Gastroesophageal sphincter (tissue), 4 donors: ENCODE measurements around the gene HSF4. TPM values are rescaled to one million over a fixed set of nuclear protein-coding genes. Genes with fewer than 3 reads are reported as not detected.

Source experiments
- ATAC-seq: fragments of 150-250 bp; one replicate; pipeline ENCODE4 v1.9.1; 2016; ENCODE audit warnings: mild to moderate bottlenecking, moderate library complexity
- H3K27ac ChIP-seq, 4 donors: fragments of 200-600 bp; sonication (generic) in 3 of 4; 1 replicate in 3 of 4; 2 replicates in 1 of 4; pipeline ENCODE4 v1.5.1; 2016 to 2019
- H3K27me3 ChIP-seq: fragments of 200-600 bp; sonication (generic); one replicate; pipeline ENCODE4 v1.5.1; 2019
- H3K36me3 ChIP-seq, 2 donors: fragments of 200-600 bp; sonication (generic); one replicate each; pipeline ENCODE4 v1.5.1; 2019; ENCODE audit warnings: control low read depth in 1 of 2
- H3K4me1 ChIP-seq, 3 donors: fragments of 200-600 bp; sonication (generic); 1 replicate in 2 of 3; 2 replicates in 1 of 3; pipeline ENCODE4 v1.5.1; 2016 to 2019; ENCODE audit warnings: control low read depth in 2 of 3
- H3K4me3 ChIP-seq, 2 donors: fragments of 200-600 bp; sonication (generic); one replicate each; pipeline ENCODE4 v1.5.1; 2019; ENCODE audit warnings: mild to moderate bottlenecking in 1 of 2, moderate library complexity in 1 of 2
- H3K9me3 ChIP-seq, 3 donors: fragments of 200-600 bp; sonication (generic); one replicate each; pipeline ENCODE4 v1.5.1; 2017 to 2019; ENCODE audit warnings: control low read depth in 2 of 3
- EP300 ChIP-seq: sonication (generic); formaldehyde crosslinking; IDR thresholded peaks from one replicate; pipeline ENCODE4 v1.6.1; 2017; ENCODE audit warnings: antibody characterized with exemption, mild to moderate bottlenecking
- POLR2A ChIP-seq, 2 donors: fragments of 450-650 bp; IDR thresholded peaks; one replicate each; pipeline ENCODE4 v1.6.1; 2017; ENCODE audit warnings: antibody characterized with exemption in 2 of 2, mild to moderate bottlenecking in 2 of 2, moderate library complexity in 1 of 2
- POLR2AphosphoS5 ChIP-seq: sonication (generic); formaldehyde crosslinking; IDR thresholded peaks from one replicate; pipeline ENCODE4 v1.6.1; 2017; ENCODE audit warnings: antibody characterized with exemption
- WGBS, 2 donors: methylation state at CpG; one replicate each; pipeline ENCODE4 v1.1.5; 2018; ENCODE audit warnings: low coverage in 1 of 2; 5-methylcytosine and 5-hydroxymethylcytosine counted together
- total RNA-seq, 4 donors: library from RNA; depleted of rRNA; stranded (reverse); fragments of >200 nt; gene quantifications; one replicate each; pipeline ENCODE4 v1.1.0, GENCODE V29; 2016
- TF ChIP-seq, protein P1 (sequence below), 4 experiments: fragments of 200-600 bp in 2 of 4; fragments of 450-650 bp in 2 of 4; sonication (generic) in 1 of 4; IDR thresholded peaks; one replicate each; pipeline ENCODE4 v1.5.1; 2017 to 2019; ENCODE audit warnings: antibody characterized with exemption in 4 of 4, mild to moderate bottlenecking in 2 of 4, moderate library complexity in 2 of 4

Gene HSF4
- total RNA-seq, 4 donors from 2014 or later, result 7.7 to 110 (median 59.4) TPM

DNA sequence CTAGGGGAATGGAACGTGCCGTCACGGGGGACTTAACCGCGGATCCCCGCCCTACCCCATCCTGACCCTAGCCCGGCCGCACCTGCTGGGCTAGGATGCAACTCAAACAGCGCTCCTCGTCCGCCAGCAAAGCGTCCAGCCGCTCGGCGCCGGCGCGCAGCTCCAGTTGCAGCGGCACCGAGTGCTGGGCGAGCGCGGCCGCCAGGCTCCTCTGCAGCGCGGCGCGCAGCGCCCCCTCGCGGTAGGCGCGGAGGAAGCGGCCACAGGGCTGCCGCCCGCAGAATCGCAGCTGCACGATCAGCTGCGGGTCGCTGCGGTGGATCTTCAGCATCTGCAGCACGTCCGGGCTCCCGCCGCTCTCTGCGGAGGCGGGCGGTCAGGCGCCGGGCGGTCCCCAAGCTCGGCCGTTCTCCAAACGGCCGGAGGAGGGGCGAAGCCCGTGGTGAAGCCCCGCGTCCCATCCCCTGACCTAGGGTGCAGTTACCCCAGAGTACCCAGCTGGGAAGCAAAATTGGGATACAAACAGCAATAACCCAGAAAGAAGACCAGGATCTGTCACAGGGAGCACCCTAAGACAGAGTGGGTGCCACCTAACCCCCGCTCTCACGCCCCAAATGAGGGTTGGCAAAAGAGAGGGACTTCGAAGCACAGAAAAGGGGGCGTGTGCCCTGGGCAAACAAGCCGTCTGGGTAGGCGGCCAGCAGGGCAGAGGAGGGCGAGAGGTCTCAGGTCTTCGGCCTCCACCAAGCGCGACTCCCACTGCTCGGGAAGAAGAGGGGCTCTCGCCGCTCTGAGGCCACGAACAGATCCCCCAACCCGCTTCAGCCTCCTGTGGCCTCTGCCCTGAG is 9.0 kb upstream of the HSF4 start:
- Histone ChIP-seq H3K9me3 (no peaks in the 10 kb centered on the region), H3K4me1 (peaks cover 0 to 51% (median 18%) of the 10 kb centered on the region in 3 donors), H3K27ac (no peak overlapping the region), H3K27me3 (no peaks in the 10 kb centered on the region), H3K36me3 (no peaks in the 10 kb centered on the region), H3K4me3 (peak overlapping the region in 1 of 2 donors; percentile 28)
- TF ChIP-seq, protein P1, sequence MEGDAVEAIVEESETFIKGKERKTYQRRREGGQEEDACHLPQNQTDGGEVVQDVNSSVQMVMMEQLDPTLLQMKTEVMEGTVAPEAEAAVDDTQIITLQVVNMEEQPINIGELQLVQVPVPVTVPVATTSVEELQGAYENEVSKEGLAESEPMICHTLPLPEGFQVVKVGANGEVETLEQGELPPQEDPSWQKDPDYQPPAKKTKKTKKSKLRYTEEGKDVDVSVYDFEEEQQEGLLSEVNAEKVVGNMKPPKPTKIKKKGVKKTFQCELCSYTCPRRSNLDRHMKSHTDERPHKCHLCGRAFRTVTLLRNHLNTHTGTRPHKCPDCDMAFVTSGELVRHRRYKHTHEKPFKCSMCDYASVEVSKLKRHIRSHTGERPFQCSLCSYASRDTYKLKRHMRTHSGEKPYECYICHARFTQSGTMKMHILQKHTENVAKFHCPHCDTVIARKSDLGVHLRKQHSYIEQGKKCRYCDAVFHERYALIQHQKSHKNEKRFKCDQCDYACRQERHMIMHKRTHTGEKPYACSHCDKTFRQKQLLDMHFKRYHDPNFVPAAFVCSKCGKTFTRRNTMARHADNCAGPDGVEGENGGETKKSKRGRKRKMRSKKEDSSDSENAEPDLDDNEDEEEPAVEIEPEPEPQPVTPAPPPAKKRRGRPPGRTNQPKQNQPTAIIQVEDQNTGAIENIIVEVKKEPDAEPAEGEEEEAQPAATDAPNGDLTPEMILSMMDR (IDR thresholded peaks at IDR 0.05), result peak in 3 of 4 experiments; percentile 99
- TF ChIP-seq EP300, result no peak
- peak; percentile 54 for ATAC-seq
- WGBS, 2 donors, result 2 to 11% methylated on average over 9 to 13 of the region's 74 CpGs

DNA sequence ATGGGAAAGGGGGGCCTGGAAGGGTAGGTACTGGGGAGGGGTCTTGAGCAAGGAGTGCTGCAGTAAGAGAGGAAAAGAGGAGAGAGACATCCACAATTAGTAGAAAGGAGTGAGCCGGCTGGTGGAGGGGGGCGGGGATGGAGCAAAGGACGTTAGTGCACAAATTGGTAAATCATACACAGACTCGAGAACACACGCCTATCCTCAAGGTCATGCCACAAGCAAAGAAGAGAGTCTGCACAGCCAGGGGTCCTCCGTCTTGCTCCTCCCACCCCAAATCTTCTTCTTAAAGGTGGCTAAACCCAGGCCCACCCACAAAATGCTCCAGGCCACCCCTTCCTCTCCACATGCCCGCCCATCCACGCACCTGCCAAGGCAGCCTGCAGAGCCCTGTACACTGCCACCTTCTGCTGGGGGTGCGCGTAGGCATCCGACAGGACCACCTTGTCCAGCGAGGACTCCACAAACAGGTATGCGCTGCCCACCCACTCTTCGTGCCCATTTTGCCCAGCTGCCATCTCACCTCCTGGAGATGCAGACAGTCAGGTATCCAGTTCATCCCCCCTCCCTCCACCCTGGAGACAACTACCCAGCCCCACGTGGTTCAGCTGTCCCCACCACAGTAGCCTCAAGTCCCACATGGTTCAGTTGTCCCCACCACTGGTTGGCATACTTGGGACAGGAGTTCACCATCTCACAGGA is 8.3 kb upstream of the HSF4 start:
- TF ChIP-seq EP300, result no peak
- Histone ChIP-seq H3K27me3 (no peaks in the 10 kb centered on the region), H3K4me1 (peaks cover 0 to 51% (median 19%) of the 10 kb centered on the region in 3 donors), H3K27ac (no peak overlapping the region), H3K4me3 (no peak overlapping the region), H3K9me3 (no peaks in the 10 kb centered on the region), H3K36me3 (no peaks in the 10 kb centered on the region)
- WGBS, 2 donors, result 50 to 72% methylated on average over 4 of the region's 15 CpGs
- no peak for ATAC-seq

DNA sequence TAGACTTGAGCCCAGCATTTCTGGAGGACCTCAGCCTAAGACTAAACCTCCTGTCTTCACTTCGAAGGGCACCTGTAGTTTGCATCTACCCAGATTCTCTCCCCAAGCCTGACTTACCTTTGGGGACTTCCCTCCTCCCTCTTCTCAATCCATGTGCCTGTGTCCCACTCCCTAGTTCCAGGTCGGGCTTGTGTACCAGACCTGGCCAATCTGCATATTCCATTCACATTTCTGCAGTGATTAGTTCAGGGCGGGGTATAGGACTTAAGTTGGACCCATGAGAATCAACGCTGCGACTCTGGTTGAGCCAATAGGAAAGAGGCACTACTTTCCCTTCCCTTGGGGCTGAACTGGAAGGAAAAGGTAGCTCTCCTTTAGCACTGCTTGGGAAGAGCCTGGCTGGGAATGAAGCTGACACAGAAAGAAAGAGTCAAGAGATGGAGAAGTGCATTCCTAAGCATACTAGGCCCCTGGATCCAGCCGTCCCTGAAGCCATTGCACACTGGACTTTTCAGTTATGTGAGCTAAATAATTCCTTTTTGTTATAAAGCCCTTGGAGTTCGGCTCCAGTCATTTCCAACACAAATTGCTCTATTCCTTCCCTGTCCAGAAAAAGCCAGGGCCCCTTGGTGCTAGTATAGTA is 7.3 kb upstream of the HSF4 start:
- WGBS, 2 donors, result 50 to 51% methylated on average over 5 to 6 of the region's 7 CpGs
- H3K4me1 ChIP-seq, result peaks cover 0 to 55% (median 22%) of the 10 kb centered on the region in 3 donors

DNA sequence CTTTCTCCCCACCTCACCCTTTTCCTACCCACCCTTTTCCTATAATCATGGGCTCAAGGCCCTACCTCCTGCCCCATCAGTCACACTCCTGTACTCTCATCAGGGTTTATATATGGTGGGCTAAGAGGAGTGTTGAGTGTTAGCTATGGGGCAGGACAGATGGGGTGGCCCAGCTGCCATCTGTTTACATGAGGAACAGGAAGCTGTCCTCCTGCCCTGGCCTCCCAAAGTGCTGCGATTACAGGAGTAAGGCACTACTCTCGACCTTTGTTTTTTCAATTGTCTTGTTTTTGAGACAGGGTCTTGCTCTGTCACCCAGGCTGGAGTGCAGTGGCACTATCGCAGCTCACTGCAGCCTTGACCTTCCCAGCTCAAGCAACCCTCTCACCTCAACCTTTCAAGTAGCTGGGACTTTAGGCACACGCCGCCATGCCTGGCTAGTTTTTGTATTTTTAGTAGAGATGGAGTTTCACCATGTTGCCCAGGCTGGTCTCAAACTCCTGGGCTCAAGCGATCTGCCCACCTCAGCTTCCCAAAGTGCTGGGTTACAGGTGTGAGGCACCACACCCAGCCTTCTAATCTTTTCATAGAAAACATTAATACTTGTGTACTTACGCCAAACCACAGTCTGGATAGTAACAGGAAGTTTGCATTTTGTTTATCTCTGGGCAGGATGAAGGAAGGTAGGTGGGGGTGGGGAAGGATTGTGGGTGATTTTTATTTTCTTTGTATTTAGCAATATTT is 6.5 kb upstream of the HSF4 start:
- no peak for ATAC-seq
- Histone ChIP-seq H3K36me3 (no peaks in the 10 kb centered on the region), H3K27ac (no peak overlapping the region), H3K27me3 (peaks cover 11% of the 10 kb centered on the region), H3K4me1 (peaks cover 0 to 64% (median 28%) of the 10 kb centered on the region in 3 donors), H3K4me3 (no peak overlapping the region), H3K9me3 (no peaks in the 10 kb centered on the region)
- 82 to 86% methylated on average over 2 to 6 of the region's 7 CpGs for WGBS, 2 donors
- TF ChIP-seq POLR2AphosphoS5 (no peak), EP300 (no peak), POLR2A (IDR thresholded peaks at IDR 0.05) (no peak)
- TF ChIP-seq, protein P1 (IDR thresholded peaks at IDR 0.05), result no peak

More for the DNA sequence above, 7.3 kb upstream of the HSF4 start:
- H3K4me3 ChIP-seq, result no peak overlapping the region
- TF ChIP-seq POLR2A (IDR thresholded peaks at IDR 0.05) (no peak), POLR2AphosphoS5 (no peak), EP300 (no peak)
- TF ChIP-seq, protein P1 (IDR thresholded peaks at IDR 0.05), result no peak
- no peaks in the 10 kb centered on the region for H3K36me3 ChIP-seq
- no peak overlapping the region for H3K27ac ChIP-seq
- no peak for ATAC-seq
- peaks cover 2% of the 10 kb centered on the region for H3K27me3 ChIP-seq
- no peaks in the 10 kb centered on the region for H3K9me3 ChIP-seq
